SK-N-SH (cell line): ENCODE measurements around the gene TECTB.

Source experiments
- CTCF ChIP-seq: fragments of 200-600 bp; sonication (generic); IDR thresholded peaks from 2 replicates; pipeline ENCODE4 v1.6.1; 2017; ENCODE audit warnings: antibody characterized with exemption, mild to moderate bottlenecking, moderate library complexity
- EP300 ChIP-seq, 2 experiments: IDR thresholded peaks; 2 replicates each; pipeline versions ENCODE4 v1.4.0 to v1.6.1; 2012; ENCODE audit warnings: borderline replicate concordance in 1 of 2, low read depth in 1 of 2, low read length in 1 of 2
- IRF3 ChIP-seq: fragments of 150-350 bp; IDR thresholded peaks from 2 replicates; pipeline ENCODE4 v1.6.1; 2016; ENCODE audit warnings: mild to moderate bottlenecking, low read depth, low read length
- NRF1 ChIP-seq: IDR thresholded peaks from 2 replicates; pipeline ENCODE4 v1.6.1; 2012; ENCODE audit warnings: low read depth, mild to moderate bottlenecking, low read length
- POLR2AphosphoS5 ChIP-seq: IDR thresholded peaks from 2 replicates; pipeline ENCODE4 v1.6.1; 2012; ENCODE audit warnings: low read depth, low read length
- REST ChIP-seq: IDR thresholded peaks from 2 replicates; pipeline ENCODE4 v1.6.1; 2012; ENCODE audit warnings: mild to moderate bottlenecking, low read depth, low read length, moderate library complexity
- SMC3 ChIP-seq: IDR thresholded peaks from 2 replicates; pipeline ENCODE4 v1.6.1; 2012; ENCODE audit warnings: low read depth, low read length, improper control_type of control experiment
- USF1 ChIP-seq: IDR thresholded peaks from 2 replicates; pipeline ENCODE4 v1.4.0; 2012; ENCODE audit warnings: low read depth, borderline replicate concordance

GRCh38 chr10:112282086-112282485 is 1.1 kb upstream of the TECTB start:
- TF ChIP-seq NRF1, result no peak
- no peak for TF ChIP-seq EP300 (IDR thresholded peaks at IDR 0.05; ENCODE audit: borderline replicate concordance in 1 of 2, low read depth in 1 of 2, low read length in 1 of 2)
- TF ChIP-seq CTCF, result no peak
- TF ChIP-seq SMC3, result no peak
- TF ChIP-seq REST, result no peak
- TF ChIP-seq POLR2AphosphoS5, result no peak
- TF ChIP-seq USF1, result no peak
- TF ChIP-seq IRF3, result no peak
